Measurements from ENCODE around the gene ZNF500.

ZNF500 gene

GRCh38 chr16:4768549-4769305, 1.8 kb upstream of the ZNF500 start:
- Histone ChIP-seq H2AFZ (ENCODE audit: low read depth, low read length, severe bottlenecking) (peak overlapping the region; percentile 80), H3K36me3 (ENCODE audit: low read length) (no peaks in the 10 kb centered on the region), H3K9me3 (ENCODE audit: insufficient read depth, low read length) (no peaks in the 10 kb centered on the region), H4K20me1 (ENCODE audit: low read depth, low read length) (no peaks in the 10 kb centered on the region), H3K4me3 (ENCODE audit: insufficient read depth, low read length, poor library complexity, severe bottlenecking) (peak overlapping the region; percentile 87), H3K27ac (ENCODE audit: low read depth, low read length) (no peak overlapping the region), H3K79me2 (ENCODE audit: insufficient read depth, low read length) (no peaks in the 10 kb centered on the region), H3K4me2 (ENCODE audit: low read depth, low read length, poor library complexity, severe bottlenecking) (peak overlapping the region; percentile 66), H3F3A (ENCODE audit: insufficient read depth) (peaks cover 24% of the 10 kb centered on the region), H3K9ac (ENCODE audit: low read length) (peak overlapping the region; percentile 83), H3K9me2 (replicated peaks; ENCODE audit: insufficient read depth, low read length) (no peaks in the 10 kb centered on the region), H3K27me3 (ENCODE audit: low read length) (no peaks in the 10 kb centered on the region)
- TF ChIP-seq EZH2phosphoT487 (conservative IDR thresholded peaks at IDR 0.05; ENCODE audit: low read length), result no peak
- TF ChIP-seq, protein P1, sequence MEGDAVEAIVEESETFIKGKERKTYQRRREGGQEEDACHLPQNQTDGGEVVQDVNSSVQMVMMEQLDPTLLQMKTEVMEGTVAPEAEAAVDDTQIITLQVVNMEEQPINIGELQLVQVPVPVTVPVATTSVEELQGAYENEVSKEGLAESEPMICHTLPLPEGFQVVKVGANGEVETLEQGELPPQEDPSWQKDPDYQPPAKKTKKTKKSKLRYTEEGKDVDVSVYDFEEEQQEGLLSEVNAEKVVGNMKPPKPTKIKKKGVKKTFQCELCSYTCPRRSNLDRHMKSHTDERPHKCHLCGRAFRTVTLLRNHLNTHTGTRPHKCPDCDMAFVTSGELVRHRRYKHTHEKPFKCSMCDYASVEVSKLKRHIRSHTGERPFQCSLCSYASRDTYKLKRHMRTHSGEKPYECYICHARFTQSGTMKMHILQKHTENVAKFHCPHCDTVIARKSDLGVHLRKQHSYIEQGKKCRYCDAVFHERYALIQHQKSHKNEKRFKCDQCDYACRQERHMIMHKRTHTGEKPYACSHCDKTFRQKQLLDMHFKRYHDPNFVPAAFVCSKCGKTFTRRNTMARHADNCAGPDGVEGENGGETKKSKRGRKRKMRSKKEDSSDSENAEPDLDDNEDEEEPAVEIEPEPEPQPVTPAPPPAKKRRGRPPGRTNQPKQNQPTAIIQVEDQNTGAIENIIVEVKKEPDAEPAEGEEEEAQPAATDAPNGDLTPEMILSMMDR (IDR thresholded peaks at IDR 0.05; ENCODE audit: insufficient read depth, low read length, poor library complexity, severe bottlenecking), result no peak

DNA sequence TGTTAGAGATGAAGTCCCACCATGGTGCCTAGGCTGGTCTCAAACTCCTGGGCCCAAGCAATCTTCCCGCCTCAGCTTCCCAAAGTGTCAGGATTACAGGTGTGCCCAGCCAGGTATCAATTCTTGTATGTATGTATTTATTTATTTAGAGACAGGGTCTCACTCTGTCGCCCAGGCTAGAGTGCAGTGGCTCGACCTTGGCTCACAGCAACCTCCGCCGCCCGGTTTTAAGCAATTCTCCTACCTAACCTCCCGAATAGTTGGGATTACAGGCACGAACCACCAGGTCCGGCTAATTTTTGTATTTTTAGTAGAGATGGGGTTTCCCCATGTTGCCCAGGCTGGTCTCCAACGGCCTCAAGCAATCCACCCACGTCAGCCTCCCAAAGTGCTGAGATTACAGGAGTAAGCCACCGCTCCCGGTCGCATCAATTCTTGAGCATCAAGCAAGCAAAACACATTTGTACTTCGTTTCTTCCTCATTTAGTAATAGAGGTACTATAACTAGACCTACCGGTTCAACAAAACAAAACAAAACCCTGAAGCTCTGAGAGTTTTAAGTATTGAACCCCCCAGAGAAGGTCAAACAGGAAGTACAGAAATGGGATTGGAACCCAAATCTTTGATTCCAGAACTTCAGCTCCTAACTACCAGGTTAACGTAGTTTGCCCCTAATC, 1.0 kb upstream of the ZNF500 start:
- H3K27ac ChIP-seq (ENCODE audit: low read depth, low read length), result no peak overlapping the region
- no peak for TF ChIP-seq EZH2phosphoT487 (conservative IDR thresholded peaks at IDR 0.05; ENCODE audit: low read length)
- TF ChIP-seq, protein P1 (IDR thresholded peaks at IDR 0.05; ENCODE audit: insufficient read depth, low read length, poor library complexity, severe bottlenecking), result no peak
- H3K9ac ChIP-seq (ENCODE audit: low read length), result peak overlapping the region; percentile 83

DNA sequence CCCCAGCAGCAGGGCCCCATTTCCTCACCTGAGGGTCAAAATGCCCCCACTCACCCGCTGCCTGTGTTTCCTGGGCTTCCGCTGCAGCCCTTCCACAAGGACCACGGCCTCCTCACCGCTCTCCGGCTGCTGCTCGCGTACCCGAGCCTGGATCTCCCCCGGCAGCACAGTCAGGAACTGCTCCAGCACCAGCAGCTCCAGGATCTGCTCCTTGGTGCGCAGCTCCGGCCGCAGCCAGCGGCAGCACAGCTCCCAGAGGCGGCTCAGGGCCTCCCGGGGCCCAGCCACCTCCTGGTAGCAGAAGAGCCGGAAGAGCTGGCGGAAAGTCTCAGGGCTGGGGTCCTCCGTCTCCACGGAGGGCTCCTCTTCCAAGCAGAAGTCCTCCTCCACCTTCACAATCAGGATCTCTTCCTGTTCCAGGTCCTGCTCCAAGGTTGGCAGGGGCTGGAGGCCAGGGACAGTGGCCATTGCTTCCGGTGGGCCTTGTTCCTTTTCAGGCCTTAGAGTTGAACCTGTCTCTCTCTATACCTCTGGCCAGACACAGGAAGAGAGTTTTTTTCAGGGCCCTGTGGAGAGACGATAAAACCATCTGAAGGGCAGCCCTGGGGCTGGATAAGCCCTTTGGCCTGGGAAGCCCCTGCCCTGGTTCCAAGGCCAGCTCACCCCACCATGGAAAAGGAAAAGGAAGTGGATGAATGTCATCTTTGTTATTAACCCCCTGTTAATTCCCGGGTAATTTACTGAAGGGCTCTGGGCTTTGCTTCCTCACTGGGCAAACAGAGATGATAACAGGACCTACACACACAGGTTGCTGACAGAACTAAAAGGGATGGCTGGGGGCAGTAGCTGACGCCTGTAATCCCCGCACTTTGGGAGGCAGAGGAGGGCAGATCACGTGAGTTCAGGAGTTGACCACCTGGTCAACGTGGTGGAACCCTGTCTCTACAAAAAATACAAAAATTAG, 1.2 kb downstream of the ZNF500 start:
- Histone ChIP-seq H3K79me2 (ENCODE audit: insufficient read depth, low read length) (no peaks in the 10 kb centered on the region), H3K27me3 (ENCODE audit: low read length) (no peaks in the 10 kb centered on the region), H3K9ac (ENCODE audit: low read length) (peak overlapping the region; percentile 83), H3F3A (ENCODE audit: insufficient read depth) (peaks cover 24% of the 10 kb centered on the region), H3K4me2 (ENCODE audit: low read depth, low read length, poor library complexity, severe bottlenecking) (peak overlapping the region; percentile 68), H4K20me1 (ENCODE audit: low read depth, low read length) (no peaks in the 10 kb centered on the region), H3K9me3 (ENCODE audit: insufficient read depth, low read length) (no peaks in the 10 kb centered on the region), H3K27ac (ENCODE audit: low read depth, low read length) (no peak overlapping the region), H3K9me2 (replicated peaks; ENCODE audit: insufficient read depth, low read length) (no peaks in the 10 kb centered on the region), H3K4me3 (ENCODE audit: insufficient read depth, low read length, poor library complexity, severe bottlenecking) (peak overlapping the region; percentile 87), H2AFZ (ENCODE audit: low read depth, low read length, severe bottlenecking) (no peak overlapping the region), H3K36me3 (ENCODE audit: low read length) (no peaks in the 10 kb centered on the region)
- TF ChIP-seq EZH2phosphoT487 (conservative IDR thresholded peaks at IDR 0.05; ENCODE audit: low read length), result no peak
- TF ChIP-seq, protein P1 (IDR thresholded peaks at IDR 0.05; ENCODE audit: insufficient read depth, low read length, poor library complexity, severe bottlenecking), result no peak

More for the DNA sequence above, 1.0 kb upstream of the ZNF500 start:
- Histone ChIP-seq H3K27me3 (ENCODE audit: low read length) (no peaks in the 10 kb centered on the region), H3K79me2 (ENCODE audit: insufficient read depth, low read length) (no peaks in the 10 kb centered on the region), H3K9me3 (ENCODE audit: insufficient read depth, low read length) (no peaks in the 10 kb centered on the region), H3F3A (ENCODE audit: insufficient read depth) (peaks cover 24% of the 10 kb centered on the region), H3K9me2 (replicated peaks; ENCODE audit: insufficient read depth, low read length) (no peaks in the 10 kb centered on the region), H3K36me3 (ENCODE audit: low read length) (no peaks in the 10 kb centered on the region), H4K20me1 (ENCODE audit: low read depth, low read length) (no peaks in the 10 kb centered on the region), H3K4me2 (ENCODE audit: low read depth, low read length, poor library complexity, severe bottlenecking) (peak overlapping the region; percentile 66), H2AFZ (ENCODE audit: low read depth, low read length, severe bottlenecking) (peak overlapping the region; percentile 80), H3K4me3 (ENCODE audit: insufficient read depth, low read length, poor library complexity, severe bottlenecking) (peak overlapping the region; percentile 87)

All from SU-DHL-6 (cell line).